Esophagus squamous epithelium (tissue), 5 donors: ENCODE results near the gene MVB12B. TPM values are rescaled to one million over a fixed set of nuclear protein-coding genes. Genes with fewer than 3 reads are reported as not detected.

Source experiments
- DNase-seq: peaks from one replicate; lab custom pipeline; 2025; lab: John Stamatoyannopoulos, UW
- H3K27ac ChIP-seq, 4 donors: fragments of 200-600 bp; sonication (generic); one replicate each; pipeline ENCODE4 v1.5.1; 2016 to 2019; ENCODE audit warnings: mild to moderate bottlenecking in 1 of 4
- H3K27me3 ChIP-seq, 4 donors: fragments of 200-600 bp; sonication (generic); 1 replicate in 3 of 4; 2 replicates in 1 of 4; pipeline versions ENCODE4 v1.5.1 to v1.6.0; 2017 to 2021; ENCODE audit warnings: antibody characterized with exemption in 1 of 4
- H3K36me3 ChIP-seq, 3 donors: fragments of 200-600 bp; sonication (generic); one replicate each; pipeline ENCODE4 v1.5.1; 2016 to 2019
- H3K4me1 ChIP-seq, 3 donors: fragments of 200-600 bp; sonication (generic); one replicate each; pipeline ENCODE4 v1.5.1; 2017 to 2019
- H3K4me3 ChIP-seq, 4 donors: fragments of 200-600 bp; sonication (generic); 1 replicate in 3 of 4; 2 replicates in 1 of 4; pipeline ENCODE4 v1.5.1; 2016 to 2019; ENCODE audit warnings: mild to moderate bottlenecking in 2 of 4, moderate library complexity in 1 of 4
- H3K9me3 ChIP-seq, 3 donors: fragments of 200-600 bp; sonication (generic); one replicate each; pipeline ENCODE4 v1.5.1; 2016 to 2019
- CTCF ChIP-seq, 6 experiments: fragments of 450-650 bp in 4 of 6; fragments of 200-600 bp in 2 of 6; sonication (generic) in 2 of 6; IDR thresholded peaks; one replicate each; pipeline ENCODE4 v1.5.1; 2016 to 2019; ENCODE audit warnings: antibody characterized with exemption in 6 of 6, mild to moderate bottlenecking in 4 of 6, moderate library complexity in 4 of 6
- POLR2A ChIP-seq, 4 donors: fragments of 450-650 bp; IDR thresholded peaks; one replicate each; pipeline ENCODE4 v1.6.1; 2017; ENCODE audit warnings: antibody characterized with exemption in 4 of 4, mild to moderate bottlenecking in 4 of 4, moderate library complexity in 3 of 4
- WGBS, 2 donors: methylation state at CpG; one replicate each; pipeline ENCODE4 v1.1.5; 2018; 5-methylcytosine and 5-hydroxymethylcytosine counted together
- intact Hi-C: fragments of 100-400 bp; cut with DNase I; formaldehyde crosslinking; loops from one replicate; pipeline ENCODE4 v1.15.0; 2022
- total RNA-seq, 4 donors: library from RNA; depleted of rRNA; stranded (reverse); fragments of >200 nt; gene quantifications; one replicate each; pipeline ENCODE4 v1.1.0, GENCODE V29; 2016
- donor health status: DM: yes; HTN: yes; CAD: no.

MVB12B gene
- total RNA-seq, 4 donors from 2014 or later: 3.2 to 13.2 (median 5.3) TPM

- Histone ChIP-seq H3K36me3 (peaks cover 0 to 35% (median 0%) of the 10 kb centered on the region in 3 donors), H3K4me1 (peaks cover 2 to 36% (median 5%) of the 10 kb centered on the region in 3 donors), H3K4me3 (no peak overlapping the region), H3K9me3 (no peaks in the 10 kb centered on the region), H3K27me3 (no peaks in the 10 kb centered on the region), H3K27ac (no peak overlapping the region)
- no peak for DNase-seq
- 90% methylated on average over 10 of the region's 10 CpGs for WGBS, 2 donors
- TF ChIP-seq CTCF (IDR thresholded peaks at IDR 0.05) (no peak), POLR2A (IDR thresholded peaks at IDR 0.05) (no peak)
- intact Hi-C loops: no loop called here
Measured at GRCh38 chr9:126380447-126380846, 53.8 kb downstream of the MVB12B start.

GRCh38 chr9:126381195-126381594 is 54.6 kb downstream of the MVB12B start:
- Histone ChIP-seq H3K27ac (no peak overlapping the region), H3K4me3 (no peak overlapping the region), H3K36me3 (peaks cover 0 to 38% (median 0%) of the 10 kb centered on the region in 3 donors), H3K27me3 (no peaks in the 10 kb centered on the region), H3K4me1 (peaks cover under 1 to 33% (median 4%) of the 10 kb centered on the region in 3 donors), H3K9me3 (no peaks in the 10 kb centered on the region)
- DNase-seq: no peak
- intact Hi-C loops: no loop called here
- TF ChIP-seq POLR2A (IDR thresholded peaks at IDR 0.05) (no peak), CTCF (IDR thresholded peaks at IDR 0.05) (no peak)
- WGBS, 2 donors: 86 to 98% methylated on average over 6 of the region's 6 CpGs

- Histone ChIP-seq H3K9me3 (no peaks in the 10 kb centered on the region), H3K4me1 (peaks cover 0 to 29% (median 0%) of the 10 kb centered on the region in 3 donors), H3K36me3 (peaks cover 0 to 53% (median 0%) of the 10 kb centered on the region in 3 donors), H3K27ac (no peak overlapping the region), H3K27me3 (no peaks in the 10 kb centered on the region), H3K4me3 (no peak overlapping the region)
- DNase-seq: no peak
- TF ChIP-seq CTCF (IDR thresholded peaks at IDR 0.05): no peak
- TF ChIP-seq POLR2A (IDR thresholded peaks at IDR 0.05): no peak
- WGBS, 2 donors: 64 to 75% methylated on average over 3 of the region's 3 CpGs
- intact Hi-C loops: no loop called here
Measured at GRCh38 chr9:126383406-126384046, 56.9 kb downstream of the MVB12B start.

GRCh38 chr9:126384926-126385325 is 58.3 kb downstream of the MVB12B start:
- H3K27ac ChIP-seq: no peak overlapping the region
- DNase-seq: no peak
- no peaks in the 10 kb centered on the region for H3K27me3 ChIP-seq
- TF ChIP-seq CTCF (IDR thresholded peaks at IDR 0.05) (no peak), POLR2A (IDR thresholded peaks at IDR 0.05) (no peak)
- H3K9me3 ChIP-seq: no peaks in the 10 kb centered on the region
- H3K4me1 ChIP-seq: peaks cover 0 to 37% (median 0%) of the 10 kb centered on the region in 3 donors
- WGBS, 2 donors: 94 to 96% methylated on average over 7 of the region's 7 CpGs
- H3K4me3 ChIP-seq: no peak overlapping the region
- intact Hi-C loops: no loop called here
- H3K36me3 ChIP-seq: peaks cover 0 to 53% (median 0%) of the 10 kb centered on the region in 3 donors

- Histone ChIP-seq H3K27ac (peak overlapping the region in 1 of 4 donors; percentile 14), H3K36me3 (peaks cover 0 to 44% (median 0%) of the 10 kb centered on the region in 3 donors), H3K4me3 (no peak overlapping the region), H3K9me3 (no peaks in the 10 kb centered on the region), H3K4me1 (peaks cover 0 to 47% (median 0%) of the 10 kb centered on the region in 3 donors), H3K27me3 (no peaks in the 10 kb centered on the region)
- 58 to 69% methylated on average over 5 of the region's 5 CpGs for WGBS, 2 donors
- TF ChIP-seq POLR2A (IDR thresholded peaks at IDR 0.05): no peak
- TF ChIP-seq CTCF (IDR thresholded peaks at IDR 0.05): peak in 3 of 6 experiments; percentile 9 to 56 (median 25)
- intact Hi-C loops: no loop called here
- no peak for DNase-seq
Measured at GRCh38 chr9:126386088-126386487, 59.5 kb downstream of the MVB12B start.
